PFSK-1 (cell line): ENCODE results near the gene BCL6B.

Source experiments
- POLR2AphosphoS5 ChIP-seq: IDR thresholded peaks from 2 replicates; pipeline ENCODE4 v1.6.1; 2012; ENCODE audit warnings: low read depth, mild to moderate bottlenecking, control low read depth, low read length, moderate library complexity
- TAF1 ChIP-seq: IDR thresholded peaks from 2 replicates; pipeline ENCODE4 v1.6.1; 2012; ENCODE audit warnings: low read length, control low read depth, borderline replicate concordance; ENCODE audit not compliant: insufficient read depth
- TF ChIP-seq, protein P1 (sequence below), 2 experiments: IDR thresholded peaks; 2 replicates each; pipeline versions ENCODE4 v1.6.1 to v1.8.0; 2011 to 2012; ENCODE audit warnings: low read depth in 2 of 2, low read length in 2 of 2, control low read depth in 1 of 2, inconsistent platforms in 1 of 2, mild to moderate bottlenecking in 1 of 2, moderate library complexity in 1 of 2; ENCODE audit not compliant: insufficient read depth in 1 of 2

DNA sequence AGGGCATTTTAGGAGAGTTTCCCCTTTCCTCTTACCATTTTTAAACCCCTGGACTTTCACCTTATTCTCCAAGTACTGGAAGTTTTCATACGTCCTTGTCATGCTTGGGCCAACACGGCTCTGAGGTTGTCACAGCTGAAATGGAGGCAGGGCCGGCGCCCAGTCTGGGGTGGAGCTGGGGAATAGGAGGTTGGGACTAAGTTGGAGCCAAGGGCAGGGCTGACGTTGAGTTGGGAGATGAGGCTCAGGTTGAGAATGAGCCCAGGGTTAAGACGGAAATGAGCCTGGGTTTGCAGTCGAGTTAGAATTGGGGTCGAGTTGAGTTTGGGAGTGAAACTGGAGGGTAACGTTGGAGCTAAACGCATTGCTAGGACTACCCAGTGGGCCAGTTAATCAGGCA, 55.9 kb downstream of the BCL6B start:
- TF ChIP-seq TAF1 (no peak), POLR2AphosphoS5 (no peak)
- TF ChIP-seq, protein P1, sequence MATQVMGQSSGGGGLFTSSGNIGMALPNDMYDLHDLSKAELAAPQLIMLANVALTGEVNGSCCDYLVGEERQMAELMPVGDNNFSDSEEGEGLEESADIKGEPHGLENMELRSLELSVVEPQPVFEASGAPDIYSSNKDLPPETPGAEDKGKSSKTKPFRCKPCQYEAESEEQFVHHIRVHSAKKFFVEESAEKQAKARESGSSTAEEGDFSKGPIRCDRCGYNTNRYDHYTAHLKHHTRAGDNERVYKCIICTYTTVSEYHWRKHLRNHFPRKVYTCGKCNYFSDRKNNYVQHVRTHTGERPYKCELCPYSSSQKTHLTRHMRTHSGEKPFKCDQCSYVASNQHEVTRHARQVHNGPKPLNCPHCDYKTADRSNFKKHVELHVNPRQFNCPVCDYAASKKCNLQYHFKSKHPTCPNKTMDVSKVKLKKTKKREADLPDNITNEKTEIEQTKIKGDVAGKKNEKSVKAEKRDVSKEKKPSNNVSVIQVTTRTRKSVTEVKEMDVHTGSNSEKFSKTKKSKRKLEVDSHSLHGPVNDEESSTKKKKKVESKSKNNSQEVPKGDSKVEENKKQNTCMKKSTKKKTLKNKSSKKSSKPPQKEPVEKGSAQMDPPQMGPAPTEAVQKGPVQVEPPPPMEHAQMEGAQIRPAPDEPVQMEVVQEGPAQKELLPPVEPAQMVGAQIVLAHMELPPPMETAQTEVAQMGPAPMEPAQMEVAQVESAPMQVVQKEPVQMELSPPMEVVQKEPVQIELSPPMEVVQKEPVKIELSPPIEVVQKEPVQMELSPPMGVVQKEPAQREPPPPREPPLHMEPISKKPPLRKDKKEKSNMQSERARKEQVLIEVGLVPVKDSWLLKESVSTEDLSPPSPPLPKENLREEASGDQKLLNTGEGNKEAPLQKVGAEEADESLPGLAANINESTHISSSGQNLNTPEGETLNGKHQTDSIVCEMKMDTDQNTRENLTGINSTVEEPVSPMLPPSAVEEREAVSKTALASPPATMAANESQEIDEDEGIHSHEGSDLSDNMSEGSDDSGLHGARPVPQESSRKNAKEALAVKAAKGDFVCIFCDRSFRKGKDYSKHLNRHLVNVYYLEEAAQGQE (IDR thresholded peaks at IDR 0.05; ENCODE audit: insufficient read depth in 1 of 2, low read depth in 2 of 2, low read length in 2 of 2), result no peak
